GM13976 (cell line): Measurements from ENCODE around the gene PRADC1.

Experiments used
- DNase-seq: peaks from one replicate; pipeline ENCODE4 v3.0.0; 2012; ENCODE audit warnings: low spot score
- CTCF ChIP-seq: IDR thresholded peaks from 2 replicates; pipeline ENCODE4 v1.5.1; 2012; ENCODE audit warnings: borderline replicate concordance, mild to moderate bottlenecking; ENCODE audit not compliant: insufficient read depth; ENCODE audit errors: extremely low read depth, missing control alignments, control extremely low read depth
- in situ Hi-C: fragments of 300-500 bp; cut with MboI; formaldehyde crosslinking; loops from one replicate; pipeline ENCODE4 v1.12.0; 2022; ENCODE audit warnings: low sequenced_read_pairs, mixed read lengths, inconsistent platforms; ENCODE audit not compliant: unreplicated experiment

Gene PRADC1

GRCh38 chr2:73250872-73251846 lies 18.1 kb upstream of the PRADC1 start:
- in situ Hi-C loops = no loop called here
- no peak for DNase-seq
- no peak for TF ChIP-seq CTCF

- no peak for DNase-seq
- no peak for TF ChIP-seq CTCF
- in situ Hi-C loops = no loop called here
Observed at GRCh38 chr2:73249636-73250035, 16.6 kb upstream of the PRADC1 start.

- TF ChIP-seq CTCF = no peak
- in situ Hi-C loops = no loop called here
- no peak for DNase-seq
Observed at GRCh38 chr2:73246850-73247249, 13.8 kb upstream of the PRADC1 start.

- no peak for TF ChIP-seq CTCF
- in situ Hi-C loops = no loop called here
Observed at GRCh38 chr2:73244580-73244979, 11.5 kb upstream of the PRADC1 start.

GRCh38 chr2:73243884-73244570 lies 11.0 kb upstream of the PRADC1 start:
- no peak for TF ChIP-seq CTCF
- in situ Hi-C loops = no loop called here
- no peak for DNase-seq

More at GRCh38 chr2:73244580-73244979, 11.5 kb upstream of the PRADC1 start:
- DNase-seq = no peak

- in situ Hi-C loops = no loop called here
- DNase-seq = no peak
- no peak for TF ChIP-seq CTCF
Observed at GRCh38 chr2:73239776-73240175, 6.7 kb upstream of the PRADC1 start.
